Prostate gland (tissue), 2 donors: ENCODE results near the gene HSP90AB1.

Source experiments
- POLR2AphosphoS5 ChIP-seq: sonication (generic); formaldehyde crosslinking; IDR thresholded peaks from one replicate; pipeline ENCODE4 v1.6.1; 2017; ENCODE audit warnings: antibody characterized with exemption
- TF ChIP-seq, protein P1 (sequence below), 4 experiments: fragments of 200-600 bp in 2 of 4; fragments of 450-650 bp in 2 of 4; sonication (generic) in 2 of 4; IDR thresholded peaks; 1 replicate in 3 of 4; 2 replicates in 1 of 4; pipeline ENCODE4 v1.5.1; 2016 to 2019; ENCODE audit warnings: antibody characterized with exemption in 4 of 4, mild to moderate bottlenecking in 2 of 4, moderate library complexity in 2 of 4

DNA sequence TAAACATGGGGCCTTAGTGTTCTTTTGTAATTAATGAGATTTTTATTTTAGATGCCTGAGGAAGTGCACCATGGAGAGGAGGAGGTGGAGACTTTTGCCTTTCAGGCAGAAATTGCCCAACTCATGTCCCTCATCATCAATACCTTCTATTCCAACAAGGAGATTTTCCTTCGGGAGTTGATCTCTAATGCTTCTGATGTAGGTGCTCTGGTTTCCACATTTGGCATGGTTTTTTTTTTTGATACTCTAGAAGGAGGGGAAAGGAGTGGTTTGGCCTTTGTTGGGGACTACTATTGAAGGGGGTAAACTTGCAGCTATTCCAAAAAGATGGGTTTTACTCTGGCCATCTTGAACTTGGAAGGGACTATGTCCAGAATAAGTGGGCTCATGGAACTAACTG is 1.7 kb downstream of the HSP90AB1 start:
- no peak for TF ChIP-seq POLR2AphosphoS5
- TF ChIP-seq, protein P1, sequence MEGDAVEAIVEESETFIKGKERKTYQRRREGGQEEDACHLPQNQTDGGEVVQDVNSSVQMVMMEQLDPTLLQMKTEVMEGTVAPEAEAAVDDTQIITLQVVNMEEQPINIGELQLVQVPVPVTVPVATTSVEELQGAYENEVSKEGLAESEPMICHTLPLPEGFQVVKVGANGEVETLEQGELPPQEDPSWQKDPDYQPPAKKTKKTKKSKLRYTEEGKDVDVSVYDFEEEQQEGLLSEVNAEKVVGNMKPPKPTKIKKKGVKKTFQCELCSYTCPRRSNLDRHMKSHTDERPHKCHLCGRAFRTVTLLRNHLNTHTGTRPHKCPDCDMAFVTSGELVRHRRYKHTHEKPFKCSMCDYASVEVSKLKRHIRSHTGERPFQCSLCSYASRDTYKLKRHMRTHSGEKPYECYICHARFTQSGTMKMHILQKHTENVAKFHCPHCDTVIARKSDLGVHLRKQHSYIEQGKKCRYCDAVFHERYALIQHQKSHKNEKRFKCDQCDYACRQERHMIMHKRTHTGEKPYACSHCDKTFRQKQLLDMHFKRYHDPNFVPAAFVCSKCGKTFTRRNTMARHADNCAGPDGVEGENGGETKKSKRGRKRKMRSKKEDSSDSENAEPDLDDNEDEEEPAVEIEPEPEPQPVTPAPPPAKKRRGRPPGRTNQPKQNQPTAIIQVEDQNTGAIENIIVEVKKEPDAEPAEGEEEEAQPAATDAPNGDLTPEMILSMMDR (IDR thresholded peaks at IDR 0.05) = no peak
